ENCODE measurements around the gene OR52M1. TPM values are rescaled to one million over a fixed set of nuclear protein-coding genes. Genes with fewer than 3 reads are reported as not detected.

OR52M1 gene
- total RNA-seq, 4 donors from 2014 or later = not detected

- 85 to 92% methylated on average over 1 of the region's 1 CpG for WGBS, 2 donors
- H3K36me3 ChIP-seq = no peaks in the 10 kb centered on the region
- no peak overlapping the region for H3K27ac ChIP-seq
- DNase-seq = no peak
- H3K4me3 ChIP-seq (replicated peaks in 1 of 3) = no peak overlapping the region
- H3K9me3 ChIP-seq = no peaks in the 10 kb centered on the region
- H3K27me3 ChIP-seq = no peaks in the 10 kb centered on the region
- no peaks in the 10 kb centered on the region for H3K4me1 ChIP-seq
- intact Hi-C loops (cut with DNase I) = no loop called here
- TF ChIP-seq CTCF (IDR thresholded peaks at IDR 0.05) = no peak
- TF ChIP-seq POLR2A (IDR thresholded peaks at IDR 0.05) = no peak
Measured at GRCh38 chr11:4546878-4547277, 1.9 kb downstream of the OR52M1 start.

GRCh38 chr11:4547416-4547815 lies 2.4 kb downstream of the OR52M1 start:
- Histone ChIP-seq H3K4me1 (no peaks in the 10 kb centered on the region), H3K9me3 (no peaks in the 10 kb centered on the region), H3K27ac (no peak overlapping the region), H3K4me3 (replicated peaks in 1 of 3) (no peak overlapping the region), H3K27me3 (no peaks in the 10 kb centered on the region), H3K36me3 (no peaks in the 10 kb centered on the region)
- 77 to 81% methylated on average over 4 of the region's 4 CpGs for WGBS, 2 donors
- DNase-seq = no peak
- intact Hi-C loops (cut with DNase I) = no loop called here
- TF ChIP-seq POLR2A (IDR thresholded peaks at IDR 0.05) (no peak), CTCF (IDR thresholded peaks at IDR 0.05) (no peak)

GRCh38 chr11:4551346-4551979 lies 6.5 kb downstream of the OR52M1 start:
- Histone ChIP-seq H3K27me3 (no peaks in the 10 kb centered on the region), H3K27ac (no peak overlapping the region), H3K36me3 (no peaks in the 10 kb centered on the region), H3K4me3 (replicated peaks in 1 of 3) (no peak overlapping the region), H3K4me1 (no peaks in the 10 kb centered on the region), H3K9me3 (no peaks in the 10 kb centered on the region)
- no peak for DNase-seq
- TF ChIP-seq CTCF (IDR thresholded peaks at IDR 0.05) (no peak), POLR2A (IDR thresholded peaks at IDR 0.05) (no peak)
- intact Hi-C loops (cut with DNase I) = no loop called here
- WGBS, 2 donors = 78 to 83% methylated on average over 8 of the region's 8 CpGs

- Histone ChIP-seq H3K27me3 (no peaks in the 10 kb centered on the region), H3K27ac (peak overlapping the region; percentile 64 to 86 (median 85)), H3K36me3 (no peaks in the 10 kb centered on the region), H3K4me1 (peaks cover 14 to 22% of the 10 kb centered on the region in 2 donors), H3K9me3 (no peaks in the 10 kb centered on the region), H3K4me3 (replicated peaks in 1 of 3) (no peak overlapping the region)
- TF ChIP-seq CTCF (IDR thresholded peaks at IDR 0.05) = no peak
- TF ChIP-seq POLR2A (IDR thresholded peaks at IDR 0.05) = no peak
- peak; percentile 79 to 80 for DNase-seq
- intact Hi-C loops (cut with DNase I) = no loop called here
- WGBS, 2 donors = 35 to 68% methylated on average over 4 to 8 of the region's 8 CpGs
Measured at GRCh38 chr11:4559527-4560440, 14.8 kb downstream of the OR52M1 start.

- TF ChIP-seq CTCF (IDR thresholded peaks at IDR 0.05) = no peak
- no peak for TF ChIP-seq POLR2A (IDR thresholded peaks at IDR 0.05)
- Histone ChIP-seq H3K27me3 (no peaks in the 10 kb centered on the region), H3K27ac (peak overlapping the region; percentile 64 to 86 (median 85)), H3K36me3 (no peaks in the 10 kb centered on the region), H3K4me1 (peaks cover 14 to 22% of the 10 kb centered on the region in 2 donors), H3K4me3 (replicated peaks in 1 of 3) (no peak overlapping the region), H3K9me3 (no peaks in the 10 kb centered on the region)
- 31 to 34% methylated on average over 1 of the region's 1 CpG for WGBS, 2 donors
- intact Hi-C loops (cut with DNase I) = no loop called here
- DNase-seq = no peak
Measured at GRCh38 chr11:4560467-4560866, 15.5 kb downstream of the OR52M1 start.

Measured in thyroid gland (tissue), 4 donors.